K562 (cell line): ENCODE measurements around the gene UBL5. TPM values are rescaled to one million over a fixed set of nuclear protein-coding genes. Genes with fewer than 3 reads are reported as not detected.
A peak's percentile ranks its signal among the peaks of the same experiment; 100 is the strongest.

Experiments used
- ATAC-seq: fragments of 200-7000 bp; cut with Tn5 transposase; 3 replicates; pipeline ENCODE4 v1.9.1; 2020; ENCODE audit warnings: moderate library complexity
- BruUV-seq: library from RNA; stranded (reverse); fragments of 400-500 nt; replicated peaks from 2 replicates; lab custom pipeline; 2021; lab: Mats Ljungman, UMichigan
- CTCF ChIA-PET: fragments of 300-600 bp; formaldehyde crosslinking; extraction: SDS; loops from one replicate; lab custom pipeline; 2021; ENCODE audit warnings: low intra/inter-chr PET ratio; lab: Yijun Ruan, JAX
- POLR2A ChIA-PET: fragments of 300-600, 350-650 bp; sonication (Branson Sonifier 250); formaldehyde crosslinking; extraction: SDS; loops from one replicate; lab custom pipeline; 2021; ENCODE audit warnings: antibody characterized with exemption, inconsistent platforms; lab: Yijun Ruan, JAX
- DNase-seq, 4 experiments: peaks; one replicate each; pipeline versions ENCODE4 v3.0.0 to v3.0.0-alpha.2; 2011 to 2018; ENCODE audit warnings: low spot score in 3 of 4, mixed read lengths in 3 of 4; ENCODE audit errors: extremely low read depth in 1 of 4
- FAIRE-seq: peaks from 2 replicates; lab custom pipeline; 2011; peaks lifted over from hg19 to GRCh38; lab: Jason Lieb, UNC
- H2AFZ ChIP-seq: 2 replicates; pipeline ENCODE4 v1.6.0; 2011; ENCODE audit warnings: low read depth, low read length, control low read depth, inconsistent platforms
- H3K27ac ChIP-seq: fragments of 200-600 bp; 3 replicates; pipeline ENCODE4 v1.8.0; 2011; ENCODE audit warnings: low read depth, mild to moderate bottlenecking, control low read depth, inconsistent platforms, low read length, moderate library complexity, mixed read lengths; ENCODE audit errors: extremely low read depth
- H3K27me3 ChIP-seq, 2 experiments: fragments of 300-600 bp in 1 of 2; 2 replicates in 1 of 2; 3 replicates in 1 of 2; pipeline versions ENCODE4 v1.6.0 to v1.8.0; 2011; ENCODE audit warnings: inconsistent platforms in 2 of 2, low read length in 2 of 2, mild to moderate bottlenecking in 1 of 2, mixed read lengths in 1 of 2, moderate library complexity in 1 of 2; ENCODE audit not compliant: control insufficient read depth in 2 of 2, insufficient read depth in 2 of 2
- H3K36me3 ChIP-seq: fragments of 300-600 bp; 3 replicates; pipeline ENCODE4 v1.8.0; 2011; ENCODE audit warnings: mild to moderate bottlenecking, low read length, inconsistent platforms; ENCODE audit not compliant: control insufficient read depth, insufficient read depth
- H3K4me1 ChIP-seq, 2 experiments: fragments of 200-600 bp in 1 of 2; replicated peaks in 1 of 2; 2 replicates in 1 of 2; 3 replicates in 1 of 2; pipeline versions ENCODE4 v1.5.1 to v1.8.0; 2011; ENCODE audit warnings: inconsistent platforms in 2 of 2, low read length in 2 of 2, mild to moderate bottlenecking in 1 of 2, mixed read lengths in 1 of 2, moderate library complexity in 1 of 2; ENCODE audit not compliant: control insufficient read depth in 2 of 2, insufficient read depth in 2 of 2
- H3K4me2 ChIP-seq: 2 replicates; pipeline ENCODE4 v1.6.1; 2011; ENCODE audit warnings: low read length, control low read depth, inconsistent platforms, mixed read lengths; ENCODE audit not compliant: insufficient read depth
- H3K4me3 ChIP-seq: fragments of 200-600 bp; sonication (generic), shearing (Covaris generic); 2 replicates; pipeline ENCODE4 v1.5.1; 2016; ENCODE audit warnings: control low read depth, inconsistent platforms
- H3K79me2 ChIP-seq: fragments of 200-600 bp; 3 replicates; pipeline ENCODE4 v1.8.0; 2011; ENCODE audit warnings: low read length, inconsistent platforms; ENCODE audit not compliant: control insufficient read depth, insufficient read depth
- H3K9ac ChIP-seq, 2 experiments: 2 replicates each; pipeline versions ENCODE4 v1.6.0 to v1.6.1; 2011; ENCODE audit warnings: low read depth in 2 of 2, low read length in 2 of 2, control low read depth in 1 of 2, inconsistent platforms in 1 of 2, mild to moderate bottlenecking in 1 of 2, mixed read lengths in 1 of 2; ENCODE audit not compliant: insufficient read depth in 1 of 2
- H3K9me1 ChIP-seq: one replicate; pipeline ENCODE4 v1.6.0; 2011; ENCODE audit warnings: inconsistent platforms, mild to moderate bottlenecking, low read length, moderate library complexity; ENCODE audit not compliant: control insufficient read depth, insufficient read depth
- H3K9me3 ChIP-seq: replicated peaks from 2 replicates; pipeline ENCODE4 v1.5.1; 2011; ENCODE audit warnings: low read depth, low read length, inconsistent platforms; ENCODE audit not compliant: control insufficient read depth, insufficient read depth
- H4K20me1 ChIP-seq: replicated peaks from 2 replicates; pipeline ENCODE4 v1.6.1; 2011; ENCODE audit warnings: low read length, inconsistent platforms, mixed read lengths; ENCODE audit not compliant: control insufficient read depth, insufficient read depth
- ARID3B ChIP-seq: fragments of 250-450 bp; sonication (Bioruptor Pico); IDR thresholded peaks from 2 replicates; pipeline ENCODE4 v1.4.0; 2020; ENCODE audit warnings: borderline replicate concordance
- DLX4 ChIP-seq: fragments of 250-450 bp; sonication (Bioruptor Pico); IDR thresholded peaks from 2 replicates; pipeline ENCODE4 v1.6.1; 2021; ENCODE audit warnings: mild to moderate bottlenecking
- EGR1 ChIP-seq: fragments of 450-650 bp; conservative IDR thresholded peaks from 2 replicates; pipeline ENCODE4 v1.6.1; 2017; ENCODE audit warnings: mild to moderate bottlenecking
- ESRRB ChIP-seq: fragments of 250-450 bp; sonication (Bioruptor Pico); IDR thresholded peaks from 2 replicates; pipeline ENCODE4 v1.5.0; 2020; ENCODE audit warnings: mild to moderate bottlenecking, moderate library complexity, borderline replicate concordance
- HBP1 ChIP-seq: fragments of 450-650 bp; formaldehyde crosslinking; IDR thresholded peaks from 2 replicates; pipeline ENCODE4 v1.4.0; 2022; ENCODE audit warnings: missing genetic modification characterization
- HOXB6 ChIP-seq: fragments of 250-450 bp; sonication (Bioruptor Pico); IDR thresholded peaks from 2 replicates; pipeline ENCODE4 v1.5.1; 2022; ENCODE audit warnings: mild to moderate bottlenecking, borderline replicate concordance
- HSF4 ChIP-seq: fragments of 250-450 bp; sonication (Bioruptor Pico); IDR thresholded peaks from 2 replicates; pipeline ENCODE4 v2.1.2; 2022; ENCODE audit warnings: mild to moderate bottlenecking, moderate library complexity, borderline replicate concordance
- KAT7 ChIP-seq: sonication (generic); formaldehyde crosslinking; IDR thresholded peaks from 2 replicates; pipeline ENCODE4 v1.8.0; 2022; ENCODE audit warnings: missing genetic modification reagents, mild to moderate bottlenecking, borderline replicate concordance
- MLLT1 ChIP-seq, 2 experiments: fragments of 450-650 bp; IDR thresholded peaks; 2 replicates each; pipeline ENCODE4 v1.6.1; 2016
- PML ChIP-seq: IDR thresholded peaks from 2 replicates; pipeline ENCODE4 v1.6.1; 2012; ENCODE audit warnings: low read length, inconsistent platforms
- SMARCB1 ChIP-seq: IDR thresholded peaks from 2 replicates; pipeline ENCODE4 v1.6.1; 2011; ENCODE audit warnings: improper control_type of control experiment, low read depth; ENCODE audit not compliant: insufficient read length
- SP2 ChIP-seq: IDR thresholded peaks from 2 replicates; pipeline ENCODE4 v1.6.1; 2011; ENCODE audit warnings: mild to moderate bottlenecking, low read depth, low read length, moderate library complexity; ENCODE audit not compliant: poor library complexity, severe bottlenecking; ENCODE audit errors: extremely low read depth
- TCF3 ChIP-seq: sonication (generic); formaldehyde crosslinking; IDR thresholded peaks from 2 replicates; pipeline ENCODE4 v1.4.0; 2020; ENCODE audit warnings: mild to moderate bottlenecking, missing genetic modification reagents
- ZBTB26 ChIP-seq: fragments of 450-650 bp; formaldehyde crosslinking; IDR thresholded peaks from 2 replicates; pipeline ENCODE4 v1.4.0; 2022; ENCODE audit warnings: missing genetic modification characterization
- ZNF217 ChIP-seq: sonication (generic); formaldehyde crosslinking; IDR thresholded peaks from 2 replicates; pipeline ENCODE4 v1.8.0; 2022; ENCODE audit warnings: mild to moderate bottlenecking, missing genetic modification reagents
- ZNF311 ChIP-seq: fragments of 250-450 bp; sonication (Bioruptor Pico); IDR thresholded peaks from 2 replicates; pipeline ENCODE4 v1.4.0; 2020; ENCODE audit warnings: mild to moderate bottlenecking, moderate library complexity
- ZNF830 ChIP-seq: fragments of 250-450 bp; sonication (Bioruptor Pico); IDR thresholded peaks from 2 replicates; pipeline ENCODE4 v1.5.0; 2021; ENCODE audit warnings: mild to moderate bottlenecking
- WGBS: fragments of 100-300 bp; shearing (Covaris generic); methylation state at CpG from one replicate; pipeline ENCODE4 v1.1.6; 2016; ENCODE audit warnings: low coverage, mixed read lengths; ENCODE audit not compliant: insufficient coverage; ENCODE audit errors: missing lambda C conversion rate; 5-methylcytosine and 5-hydroxymethylcytosine counted together
- in situ Hi-C: fragments of 300-500 bp; cut with MboI; formaldehyde crosslinking; loops from 4 replicates; pipeline ENCODE4 v1.15.0; 2018; ENCODE audit warnings: inconsistent platforms, mixed read lengths
- intact Hi-C: fragments of 100-400 bp; cut with micrococcal nuclease; formaldehyde crosslinking; loops from 2 replicates; pipeline ENCODE4 v1.14.2; 2022
- polyA plus RNA-seq, 8 experiments: library from polyadenylated mRNA; depleted of rRNA in 4 of 8; stranded (reverse) in 5 of 8; unstranded in 3 of 8; fragments of >200 nt; fragmentation: Nextera tagmentation in 2 of 8; fragmentation: Illumina TruSeq in 1 of 8; extraction: Ambion mirVana in 2 of 8; extraction: Trizol in 1 of 8; gene quantifications; 2 replicates each; pipeline versions ENCODE4 v1.2.1 to v1.2.3, GENCODE V29; 2011 to 2014; ENCODE audit warnings: inconsistent platforms in 1 of 8, missing spikeins in 1 of 8
- total RNA-seq, 7 experiments: library from RNA; depleted of rRNA in 6 of 7; stranded (reverse); fragments of >200 nt in 6 of 7; fragmentation: Illumina TruSeq in 2 of 7; extraction: Trizol in 2 of 7; gene quantifications; 2 replicates each; pipeline versions ENCODE4 v1.2.1 to v1.2.3, GENCODE V29; 2011 to 2021; ENCODE audit warnings: low replicate concordance in 1 of 7

UBL5 gene
- total and polyA plus RNA-seq, 9 of the 15 experiments (the other 6 are each of a cell fraction or from before 2014, with no cell fraction given), result 410 to 1,266 (median 613) TPM

GRCh38 chr19:9834307-9834725, 6.6 kb downstream of the UBL5 start:
- Histone ChIP-seq H4K20me1 (no peaks in the 10 kb centered on the region), H3K36me3 (peaks cover 34% of the 10 kb centered on the region; the same call in 2 of the 3 replicates), H3K4me3 (peak overlapping the region; percentile 96), H3K4me2 (peak overlapping the region; percentile 91; the same call in 1 of the 2 replicates), H2AFZ (peak overlapping the region; percentile 95; the same call in 1 of the 2 replicates), H3K27ac (no peak overlapping the region), H3K27me3 (no peaks in the 10 kb centered on the region), H3K79me2 (peaks cover 26% of the 10 kb centered on the region), H3K9me3 (no peaks in the 10 kb centered on the region), H3K9me1 (no peaks in the 10 kb centered on the region), H3K9ac (no peak overlapping the region), H3K4me1 (peaks cover 8 to 17% of the 10 kb centered on the region in 2 experiments; a peak in 3 of 5 replicates)
- no TSS peak for BruUV-seq
- no peak for DNase-seq
- intact Hi-C loops (no loop called here), in situ Hi-C loops (no loop called here)
- FAIRE-seq, result no peak
- ATAC-seq, result no peak
- 50% methylated on average over 6 of the region's 6 CpGs for WGBS
- POLR2A ChIA-PET, result no interaction called here
- CTCF ChIA-PET, result no interaction called here
- TF ChIP-seq ESRRB (no peak), SP2 (no peak), HSF4 (CRISPR knock-in tag) (no peak), ZNF311 (CRISPR knock-in tag) (no peak), EGR1 (no peak), ZBTB26 (CRISPR knock-in tag) (0 out of 2 replicates have a peak, but pooled peaks have one; percentile 15), TCF3 (CRISPR knock-in tag) (no peak), PML (0 out of 2 replicates have a peak, but pooled peaks have one; percentile 33), MLLT1 (IDR thresholded peaks at IDR 0.05) (no peak), HOXB6 (CRISPR knock-in tag) (no peak), KAT7 (CRISPR knock-in tag) (no peak; the same call in 1 of the 2 replicates), DLX4 (no peak), ZNF830 (CRISPR knock-in tag) (no peak), SMARCB1 (no peak), ARID3B (CRISPR knock-in tag) (no peak), ZNF217 (CRISPR knock-in tag) (no peak), HBP1 (CRISPR knock-in tag) (0 out of 2 replicates have a peak, but pooled peaks have one; percentile 13)
